Mesenteric fat pad (tissue), 1 donor: ENCODE measurements around the gene SAMD4A. TPM values are rescaled to one million over a fixed set of nuclear protein-coding genes. Genes with fewer than 3 reads are reported as not detected.

ENCODE experiments used
- DNase-seq: peaks from one replicate; pipeline ENCODE4 v3.0.0-alpha.2; 2020; ENCODE audit warnings: low spot score
- long read RNA-seq: library from polyadenylated mRNA; unstranded; transcript quantifications from one replicate; pipeline ENCODE4 v2.0.0, GENCODE V29; 2020
- total RNA-seq: library from RNA; stranded (reverse); fragmentation: NEBNext Ultra II Directional; extraction: Animal tissue kit (Norgen Biotek cat#: 25700); gene quantifications from one replicate; pipeline ENCODE4 v1.2.1, GENCODE V29; 2021
- donor health status: DM: yes; HTN: yes; CAD: no.

SAMD4A gene
- total RNA-seq: 110 TPM
- long read RNA-seq, full-length matches to known transcripts: 6 of 63 reads
- long read RNA-seq, partial matches to known transcripts: 7 of 63 reads
- long read RNA-seq, other reads (novel, unspliced or antisense): 50 of 63 reads

GRCh38 chr14:54566410-54567223 lies at the start of gene SAMD4A:
TSS of gene SAMD4A (plus strand) at chr14:54567128. CDS start at chr14:54567917, 789 bp downstream.
- DNase-seq: no peak

DNA sequence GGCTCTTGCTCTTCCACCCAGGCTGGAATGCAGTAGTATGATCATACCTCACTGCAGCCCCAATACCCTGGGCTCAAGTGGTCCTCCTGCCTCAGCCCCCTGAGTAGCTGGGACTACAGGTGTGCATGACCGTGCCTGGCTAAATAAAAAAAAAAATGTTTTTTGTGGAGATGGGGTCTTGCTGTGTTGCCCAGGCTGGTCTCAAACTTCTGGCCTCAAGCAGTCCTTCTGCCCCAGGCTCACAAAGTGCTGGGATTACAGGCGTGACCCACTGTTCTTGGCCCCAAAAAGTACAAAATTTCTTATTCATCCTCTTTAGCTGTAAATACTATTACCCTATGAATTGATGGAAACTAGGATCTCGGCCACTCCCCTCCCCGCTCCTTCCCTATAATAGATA lies 42.5 kb upstream of the SAMD4A start:
- DNase-seq: no peak

GRCh38 chr14:54528973-54529372 lies 38.0 kb upstream of the SAMD4A start:
- DNase-seq: no peak

GRCh38 chr14:54529811-54530210 lies 37.1 kb upstream of the SAMD4A start:
- no peak for DNase-seq

DNA sequence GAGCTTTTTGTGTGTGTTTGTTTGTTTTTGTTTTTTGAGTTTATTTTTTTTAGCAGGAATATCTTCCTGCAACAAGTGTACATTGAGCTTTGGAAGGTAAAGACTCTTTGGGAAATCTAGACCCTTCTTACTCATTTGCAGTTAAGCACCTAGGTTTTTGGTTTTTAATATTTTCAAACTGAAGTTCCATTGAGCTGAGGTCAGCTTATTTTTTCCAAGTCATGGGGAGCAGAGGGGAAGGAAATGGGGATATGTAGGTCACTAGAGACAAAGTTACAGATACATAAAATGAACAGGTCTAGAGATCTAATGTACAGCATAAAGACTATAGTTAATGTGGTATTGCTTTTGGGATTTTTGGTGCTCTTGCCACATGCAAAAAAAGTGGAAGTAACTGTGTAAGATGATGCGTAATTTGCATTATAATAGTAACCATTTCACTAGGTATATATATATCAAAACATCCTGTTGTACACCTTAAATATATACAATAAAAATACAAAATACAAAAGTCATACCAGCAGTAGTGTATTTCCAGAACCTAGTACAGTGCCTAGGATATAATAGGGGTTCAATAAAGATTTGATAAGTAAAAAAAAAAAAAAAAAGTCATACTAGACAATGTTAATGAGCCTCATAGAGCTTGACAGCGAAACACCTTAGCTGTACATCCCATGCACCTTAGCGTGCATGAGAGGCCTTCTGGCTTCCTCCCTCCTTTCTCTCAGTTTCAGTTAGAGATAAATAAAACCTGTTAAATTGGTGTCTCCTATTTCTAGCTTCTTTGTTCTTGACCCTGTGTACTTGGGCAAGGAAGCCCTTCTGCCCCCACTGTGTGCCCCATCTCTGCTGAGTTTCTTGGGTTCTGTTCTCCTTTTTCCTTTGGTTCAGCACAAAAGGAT lies 34.6 kb upstream of the SAMD4A start:
- no peak for DNase-seq

GRCh38 chr14:54533100-54533499 lies 33.8 kb upstream of the SAMD4A start:
- DNase-seq: no peak

GRCh38 chr14:54535126-54535525 lies 31.8 kb upstream of the SAMD4A start:
- no peak for DNase-seq

- DNase-seq: no peak
Measured at GRCh38 chr14:54535646-54536045, 31.3 kb upstream of the SAMD4A start.

- DNase-seq: no peak
Measured at GRCh38 chr14:54537651-54538050, 29.3 kb upstream of the SAMD4A start.

DNA sequence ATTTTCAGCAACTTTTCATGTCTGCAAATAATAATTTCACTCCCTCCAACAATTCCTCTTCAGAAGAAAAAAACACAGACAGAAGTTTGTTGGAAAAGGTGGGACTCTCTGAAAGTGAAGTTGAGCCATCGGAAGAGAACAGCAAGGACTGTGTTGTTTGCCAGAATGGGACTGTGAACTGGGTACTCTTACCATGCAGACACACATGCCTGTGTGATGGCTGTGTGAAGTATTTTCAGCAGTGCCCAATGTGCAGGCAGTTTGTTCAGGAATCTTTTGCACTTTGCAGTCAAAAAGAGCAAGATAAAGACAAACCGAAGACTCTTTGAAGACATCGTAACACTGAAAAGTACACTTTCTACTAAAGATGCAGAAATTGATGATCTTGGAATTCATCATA lies 28.9 kb upstream of the SAMD4A start:
- no peak for DNase-seq

DNA sequence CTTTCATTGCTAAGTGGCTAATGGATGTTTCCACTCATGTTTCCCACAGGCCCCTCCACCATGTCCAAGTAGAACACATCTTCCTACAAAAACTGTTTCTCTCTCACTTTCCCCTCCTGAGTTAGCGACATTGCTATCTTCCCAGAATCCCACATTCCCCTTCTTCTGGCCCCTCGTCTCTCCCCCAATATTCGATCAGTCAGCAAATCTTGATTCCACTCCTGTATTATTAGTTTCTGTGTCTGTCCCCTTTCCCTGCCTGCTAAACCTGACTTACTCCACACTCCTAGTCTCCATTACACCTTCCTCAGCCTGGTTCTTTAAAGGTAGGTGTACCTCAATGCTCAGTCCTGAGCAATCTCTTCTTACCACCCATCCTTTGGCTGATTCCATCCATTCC lies 19.3 kb upstream of the SAMD4A start:
- DNase-seq: no peak

GRCh38 chr14:54548491-54548890 lies 18.4 kb upstream of the SAMD4A start:
- no peak for DNase-seq

- DNase-seq: no peak
Measured at GRCh38 chr14:54549862-54550261, 17.1 kb upstream of the SAMD4A start.

DNA sequence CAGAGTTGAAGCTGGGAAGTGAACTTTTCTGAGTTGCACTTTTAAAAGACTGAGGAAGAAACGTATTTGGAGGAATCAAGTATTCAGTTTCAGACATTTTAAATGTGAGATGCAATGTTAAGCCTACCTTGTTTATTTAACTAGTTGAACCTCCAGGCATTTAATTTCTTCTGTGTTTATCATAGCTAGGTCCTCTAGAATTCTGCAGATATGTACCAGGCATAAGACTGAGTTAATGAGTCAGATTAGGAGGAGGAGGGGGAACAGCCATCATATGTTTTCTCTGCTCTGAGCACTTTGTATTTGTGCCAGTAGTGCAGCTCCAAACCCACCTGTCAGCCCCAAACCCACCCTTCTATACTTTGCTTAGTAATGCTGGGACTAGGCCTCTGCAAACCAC lies 16.4 kb upstream of the SAMD4A start:
- DNase-seq: no peak

- DNase-seq: no peak
Measured at GRCh38 chr14:54554401-54554800, 12.5 kb upstream of the SAMD4A start.

- DNase-seq: no peak
Measured at GRCh38 chr14:54555651-54556050, 11.3 kb upstream of the SAMD4A start.

GRCh38 chr14:54556535-54556934 lies 10.4 kb upstream of the SAMD4A start:
- DNase-seq: no peak

DNA sequence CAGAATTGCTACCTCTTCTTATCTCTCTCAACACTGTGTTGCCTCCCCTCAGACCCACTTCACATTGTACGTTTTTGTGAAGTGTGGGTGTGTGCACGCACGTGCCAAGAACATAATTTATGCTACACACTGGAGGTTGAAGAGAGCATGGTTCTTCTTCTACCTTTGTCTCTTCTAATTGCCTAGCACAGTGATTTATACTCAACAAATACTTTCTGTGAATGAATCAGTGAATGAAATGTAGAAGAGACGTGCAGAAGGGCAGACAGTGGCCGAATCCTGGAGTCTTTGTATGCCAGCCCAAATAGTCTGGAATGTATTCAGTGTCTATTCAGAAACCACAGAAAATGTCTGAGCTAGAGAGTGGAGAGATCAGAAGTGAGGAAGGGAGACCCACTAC lies 4.6 kb upstream of the SAMD4A start:
- no peak for DNase-seq

- no peak for DNase-seq
Measured at GRCh38 chr14:54564071-54564867, 2.7 kb upstream of the SAMD4A start.

GRCh38 chr14:54564868-54565784 lies 1.8 kb upstream of the SAMD4A start:
- DNase-seq: peak; percentile 93
